ENCODE data around the gene PTPRD.

GRCh38 chr9:9631284-9631683, 981.5 kb downstream of the PTPRD start:
- TF ChIP-seq, protein P1, sequence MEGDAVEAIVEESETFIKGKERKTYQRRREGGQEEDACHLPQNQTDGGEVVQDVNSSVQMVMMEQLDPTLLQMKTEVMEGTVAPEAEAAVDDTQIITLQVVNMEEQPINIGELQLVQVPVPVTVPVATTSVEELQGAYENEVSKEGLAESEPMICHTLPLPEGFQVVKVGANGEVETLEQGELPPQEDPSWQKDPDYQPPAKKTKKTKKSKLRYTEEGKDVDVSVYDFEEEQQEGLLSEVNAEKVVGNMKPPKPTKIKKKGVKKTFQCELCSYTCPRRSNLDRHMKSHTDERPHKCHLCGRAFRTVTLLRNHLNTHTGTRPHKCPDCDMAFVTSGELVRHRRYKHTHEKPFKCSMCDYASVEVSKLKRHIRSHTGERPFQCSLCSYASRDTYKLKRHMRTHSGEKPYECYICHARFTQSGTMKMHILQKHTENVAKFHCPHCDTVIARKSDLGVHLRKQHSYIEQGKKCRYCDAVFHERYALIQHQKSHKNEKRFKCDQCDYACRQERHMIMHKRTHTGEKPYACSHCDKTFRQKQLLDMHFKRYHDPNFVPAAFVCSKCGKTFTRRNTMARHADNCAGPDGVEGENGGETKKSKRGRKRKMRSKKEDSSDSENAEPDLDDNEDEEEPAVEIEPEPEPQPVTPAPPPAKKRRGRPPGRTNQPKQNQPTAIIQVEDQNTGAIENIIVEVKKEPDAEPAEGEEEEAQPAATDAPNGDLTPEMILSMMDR (IDR thresholded peaks at IDR 0.05 in 4 of 5, conservative IDR thresholded peaks at IDR 0.05 in 1 of 5): no peak
- TF ChIP-seq POLR2A (IDR thresholded peaks at IDR 0.05): no peak
